Endothelial cell of umbilical vein (primary cell): ENCODE measurements around the gene INCENP. TPM values are rescaled to one million over a fixed set of nuclear protein-coding genes. Genes with fewer than 3 reads are reported as not detected.

Experiments used
- BruUV-seq: library from RNA; stranded (reverse); fragments of 400-500 nt; replicated peaks from 2 replicates; lab custom pipeline; 2021; lab: Mats Ljungman, UMichigan
- CTCF ChIA-PET: fragments of 300-600, 350-600 bp; sonication (Branson Sonifier 250); formaldehyde crosslinking; loops from one replicate; lab custom pipeline; 2021; ENCODE audit warnings: antibody characterized with exemption, inconsistent platforms; lab: Charles Lee
- POLR2A ChIA-PET: fragments of 300-600, 350-600 bp; sonication (Branson Sonifier 250); formaldehyde crosslinking; loops from one replicate; lab custom pipeline; 2021; ENCODE audit warnings: antibody characterized with exemption, inconsistent platforms; lab: Charles Lee
- DNase-seq: peaks from one replicate; pipeline ENCODE4 v3.0.0-alpha.2; 2011; ENCODE audit warnings: low read depth, low spot score
- FAIRE-seq: peaks from 2 replicates; lab custom pipeline; 2011; peaks lifted over from hg19 to GRCh38; lab: Jason Lieb, UNC
- H2AFZ ChIP-seq: 2 replicates; pipeline ENCODE4 v1.6.0; 2012; ENCODE audit warnings: low read depth, low read length, control low read depth, inconsistent platforms
- H3K27ac ChIP-seq: 2 replicates; pipeline ENCODE4 v1.5.1; 2011; ENCODE audit warnings: low read depth, mild to moderate bottlenecking, control low read depth, low read length, moderate library complexity; ENCODE audit not compliant: insufficient read depth
- H3K27me3 ChIP-seq, 2 experiments: 2 replicates each; pipeline versions ENCODE4 v1.6.0 to v1.6.1; 2011; ENCODE audit warnings: low read length in 2 of 2, mixed read lengths in 1 of 2; ENCODE audit not compliant: control insufficient read depth in 2 of 2, insufficient read depth in 2 of 2
- H3K36me3 ChIP-seq, 2 experiments: 2 replicates in 1 of 2; 3 replicates in 1 of 2; pipeline ENCODE4 v1.5.1; 2011; ENCODE audit warnings: low read length in 2 of 2, mild to moderate bottlenecking in 1 of 2, moderate library complexity in 1 of 2; ENCODE audit not compliant: control insufficient read depth in 2 of 2, insufficient read depth in 2 of 2; ENCODE audit errors: extremely low read depth in 1 of 2
- H3K4me1 ChIP-seq: 3 replicates; pipeline ENCODE4 v1.5.1; 2011; ENCODE audit warnings: mild to moderate bottlenecking, low read length; ENCODE audit not compliant: control insufficient read depth, insufficient read depth; ENCODE audit errors: extremely low read depth
- H3K4me2 ChIP-seq: 2 replicates; pipeline ENCODE4 v1.6.1; 2011; ENCODE audit warnings: low read length, control low read depth, mixed read lengths; ENCODE audit not compliant: insufficient read depth
- H3K4me3 ChIP-seq, 3 experiments: fragments of 200-600 bp in 1 of 3; sonication (generic), shearing (Covaris generic) in 1 of 3; replicated peaks in 1 of 3; 2 replicates each; pipeline ENCODE4 v1.5.1; 2011 to 2016; ENCODE audit warnings: control low read depth in 3 of 3, low read length in 3 of 3, mild to moderate bottlenecking in 2 of 3, inconsistent platforms in 1 of 3, low read depth in 1 of 3, moderate library complexity in 1 of 3; ENCODE audit not compliant: insufficient read depth in 1 of 3
- H3K79me2 ChIP-seq: 2 replicates; pipeline ENCODE4 v1.6.0; 2012; ENCODE audit warnings: low read length, inconsistent platforms; ENCODE audit not compliant: control insufficient read depth, insufficient read depth
- H3K9ac ChIP-seq: replicated peaks from 2 replicates; pipeline ENCODE3; 2011; ENCODE audit warnings: low read length, control low read depth; ENCODE audit not compliant: insufficient read depth; ENCODE audit errors: extremely low read depth
- H3K9me1 ChIP-seq: replicated peaks from 3 replicates; pipeline ENCODE4 v1.6.0; 2011; ENCODE audit warnings: mild to moderate bottlenecking, low read length; ENCODE audit not compliant: control insufficient read depth, insufficient read depth; ENCODE audit errors: extremely low read depth
- H3K9me3 ChIP-seq: replicated peaks from 2 replicates; pipeline ENCODE4 v1.5.1; 2012; ENCODE audit warnings: low read length, inconsistent platforms; ENCODE audit not compliant: control insufficient read depth, insufficient read depth
- H4K20me1 ChIP-seq: replicated peaks from 2 replicates; pipeline ENCODE3; 2011; ENCODE audit warnings: mild to moderate bottlenecking, low read length; ENCODE audit not compliant: control insufficient read depth, insufficient read depth; ENCODE audit errors: extremely low read depth
- EZH2 ChIP-seq: IDR thresholded peaks from 2 replicates; pipeline ENCODE4 v1.6.1; 2012; ENCODE audit warnings: borderline replicate concordance, low read depth, mild to moderate bottlenecking, moderate library complexity, low read length, inconsistent platforms; ENCODE audit not compliant: severe bottlenecking
- FOS ChIP-seq: IDR thresholded peaks from 2 replicates; pipeline ENCODE4 v1.6.1; 2011; ENCODE audit warnings: mild to moderate bottlenecking, low read length, moderate library complexity, borderline replicate concordance; ENCODE audit not compliant: insufficient read depth
- GATA2 ChIP-seq: IDR thresholded peaks from 2 replicates; pipeline ENCODE4 v1.7.0; 2011; ENCODE audit warnings: low read depth, mild to moderate bottlenecking, moderate library complexity, mixed read lengths, low read length; ENCODE audit not compliant: insufficient read length, insufficient read depth
- JUN ChIP-seq: IDR thresholded peaks from 2 replicates; pipeline ENCODE4 v1.6.1; 2011; ENCODE audit warnings: borderline replicate concordance, low read depth; ENCODE audit not compliant: insufficient read length, insufficient read depth
- MAX ChIP-seq: IDR thresholded peaks from 2 replicates; pipeline ENCODE4 v1.6.1; 2011; ENCODE audit not compliant: insufficient read depth, insufficient read length
- MYC ChIP-seq: IDR thresholded peaks from one replicate; pipeline ENCODE4 v1.6.1; 2011; ENCODE audit warnings: mild to moderate bottlenecking, low read depth, low read length
- POLR2A ChIP-seq: IDR thresholded peaks from 2 replicates; pipeline ENCODE4 v1.6.1; 2012; ENCODE audit warnings: low read depth, mild to moderate bottlenecking, control low read depth, low read length
- POLR2AphosphoS5 ChIP-seq: IDR thresholded peaks from 2 replicates; pipeline ENCODE4 v1.6.1; 2012; ENCODE audit warnings: low read depth, mild to moderate bottlenecking, control low read depth, low read length, moderate library complexity; ENCODE audit not compliant: insufficient read depth
- dilution Hi-C: fragments of 300-500 bp; cut with MboI; formaldehyde crosslinking; loops from one replicate; pipeline ENCODE4 v1.15.0; 2019; ENCODE audit warnings: low sequenced_read_pairs; ENCODE audit not compliant: extremely low pct_ligation_motif_present
- intact Hi-C: fragments of 100-400 bp; cut with micrococcal nuclease; formaldehyde crosslinking; loops from one replicate; pipeline ENCODE4 v1.10.0; 2022
- polyA plus RNA-seq, 4 experiments: library from polyadenylated mRNA; depleted of rRNA in 3 of 4; stranded (reverse) in 3 of 4; unstranded in 1 of 4; fragments of >200 nt; gene quantifications; 2 replicates each; pipeline versions ENCODE4 v1.2.1 to v1.2.3, GENCODE V29; 2011 to 2012; ENCODE audit warnings: missing spikeins in 1 of 4
- total RNA-seq: library from RNA; stranded (reverse); gene quantifications from 2 replicates; pipeline ENCODE4 v1.2.3, GENCODE V29; 2021
- TF ChIP-seq, protein P1 (sequence below), 2 donors: IDR thresholded peaks; 1 replicate in 1 of 2; 2 replicates in 1 of 2; pipeline ENCODE4 v1.5.1; 2011; ENCODE audit warnings: low read length in 2 of 2, mild to moderate bottlenecking in 2 of 2, moderate library complexity in 2 of 2, control low read depth in 1 of 2, inconsistent platforms in 1 of 2, low read depth in 1 of 2; ENCODE audit not compliant: insufficient read depth in 1 of 2; ENCODE audit errors: extremely low read depth in 1 of 2

INCENP gene
- total and polyA plus RNA-seq, 2 donors (not counting 3 experiments of a cell fraction or from before 2014, with no cell fraction given), result 22.9 to 86.8 TPM

DNA sequence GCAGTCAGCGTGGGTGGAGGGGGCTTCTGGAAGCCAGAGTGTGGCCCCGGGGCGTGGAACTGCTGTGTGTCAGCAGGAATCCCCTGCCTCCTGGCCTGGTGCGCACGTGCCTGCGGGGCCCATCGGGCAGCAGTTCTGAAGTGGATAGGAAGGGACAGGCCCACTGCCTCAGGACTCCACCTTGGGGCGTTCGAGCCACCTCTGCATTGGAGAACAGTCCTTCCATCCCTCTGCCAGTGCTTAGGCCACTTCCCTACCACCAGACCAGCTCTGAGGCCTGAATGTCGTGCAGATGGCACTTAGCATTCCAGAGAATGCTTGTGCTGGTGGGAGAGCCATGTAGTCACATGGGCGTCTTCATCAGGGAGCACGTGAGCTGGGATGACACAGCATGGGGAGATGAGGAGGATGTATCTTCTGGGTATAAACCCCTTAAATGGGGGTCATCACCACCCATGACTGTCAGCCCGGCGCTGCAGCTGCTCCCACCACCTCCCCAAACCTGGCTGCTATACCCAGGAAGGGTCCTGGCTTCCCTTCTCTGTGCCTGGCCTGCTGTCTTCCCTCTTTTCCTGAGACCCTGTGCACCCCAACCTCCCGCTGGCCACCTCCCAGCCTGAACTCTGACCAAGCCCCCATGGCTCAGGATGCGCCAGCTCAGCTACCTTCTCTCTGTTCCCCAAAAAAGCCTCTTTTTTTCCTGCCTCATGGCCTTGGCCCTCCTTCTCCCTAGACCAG is 9.7 kb downstream of the INCENP start:
- Histone ChIP-seq H3K9ac (no peak overlapping the region), H3K9me1 (no peaks in the 10 kb centered on the region), H3K36me3 (peaks cover 4 to 25% of the 10 kb centered on the region in 2 experiments), H3K4me3 (no peak overlapping the region), H3K27ac (no peak overlapping the region), H3K27me3 (no peaks in the 10 kb centered on the region), H3K4me2 (no peak overlapping the region), H3K9me3 (no peaks in the 10 kb centered on the region), H3K4me1 (no peaks in the 10 kb centered on the region), H4K20me1 (no peaks in the 10 kb centered on the region), H2AFZ (no peak overlapping the region), H3K79me2 (peaks cover 93% of the 10 kb centered on the region)
- FAIRE-seq (no peak), DNase-seq (no peak)
- intact Hi-C loops, result no loop called here
- no TSS peak for BruUV-seq
- dilution Hi-C loops, result no loop called here
- TF ChIP-seq MYC, result no peak
- POLR2A ChIA-PET, result no interaction called here
- CTCF ChIA-PET, result interaction anchor here (1.6 to 1.9 kb wide), 3 partner anchors 9 to 25 kb away, joined by 5 to 7 read pairs (median 5); partner anchors contain the start of gene INCENP

DNA sequence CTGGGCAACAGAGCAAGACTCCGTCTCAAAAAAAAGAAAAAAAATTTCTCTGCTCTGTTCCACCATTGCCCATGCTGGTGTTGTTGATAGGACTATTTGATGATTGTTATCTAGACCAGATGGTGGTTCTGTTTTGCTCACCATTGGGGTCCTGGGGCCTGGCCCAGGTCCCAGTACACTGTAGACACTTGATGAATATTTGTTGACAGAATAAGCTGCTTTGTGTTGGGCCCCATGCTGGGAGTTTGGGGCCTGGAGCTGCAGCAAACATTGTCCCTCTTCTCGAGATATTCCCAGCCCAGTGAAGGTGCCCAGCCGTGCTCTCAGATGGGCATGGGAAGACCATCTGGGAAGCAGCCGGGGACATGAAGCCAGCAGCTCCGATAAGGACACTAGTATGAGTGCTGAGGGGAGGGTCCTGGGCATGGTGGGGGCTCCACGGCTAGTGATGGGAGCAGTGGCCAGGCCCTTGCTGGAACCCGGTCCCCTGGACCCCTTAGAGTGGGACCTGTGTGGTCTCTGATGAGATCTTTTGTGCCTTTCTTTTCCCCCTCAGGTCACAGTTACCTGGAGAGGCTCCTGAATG is 13.6 kb downstream of the INCENP start:
- Histone ChIP-seq H3K36me3 (peaks cover 23% of the 10 kb centered on the region in 2 experiments), H3K9ac (no peak overlapping the region)

More for the DNA sequence above, 13.6 kb downstream of the INCENP start:
- no peak for FAIRE-seq
- dilution Hi-C loops (no loop called here), intact Hi-C loops (no loop called here)
- no peaks in the 10 kb centered on the region for H4K20me1 ChIP-seq
- no peaks in the 10 kb centered on the region for H3K9me1 ChIP-seq
- H3K4me1 ChIP-seq, result no peaks in the 10 kb centered on the region
- TF ChIP-seq JUN (no peak), MYC (no peak), POLR2A (no peak), FOS (no peak), EZH2 (no peak), GATA2 (no peak), POLR2AphosphoS5 (no peak), MAX (no peak)
- TF ChIP-seq, protein P1, sequence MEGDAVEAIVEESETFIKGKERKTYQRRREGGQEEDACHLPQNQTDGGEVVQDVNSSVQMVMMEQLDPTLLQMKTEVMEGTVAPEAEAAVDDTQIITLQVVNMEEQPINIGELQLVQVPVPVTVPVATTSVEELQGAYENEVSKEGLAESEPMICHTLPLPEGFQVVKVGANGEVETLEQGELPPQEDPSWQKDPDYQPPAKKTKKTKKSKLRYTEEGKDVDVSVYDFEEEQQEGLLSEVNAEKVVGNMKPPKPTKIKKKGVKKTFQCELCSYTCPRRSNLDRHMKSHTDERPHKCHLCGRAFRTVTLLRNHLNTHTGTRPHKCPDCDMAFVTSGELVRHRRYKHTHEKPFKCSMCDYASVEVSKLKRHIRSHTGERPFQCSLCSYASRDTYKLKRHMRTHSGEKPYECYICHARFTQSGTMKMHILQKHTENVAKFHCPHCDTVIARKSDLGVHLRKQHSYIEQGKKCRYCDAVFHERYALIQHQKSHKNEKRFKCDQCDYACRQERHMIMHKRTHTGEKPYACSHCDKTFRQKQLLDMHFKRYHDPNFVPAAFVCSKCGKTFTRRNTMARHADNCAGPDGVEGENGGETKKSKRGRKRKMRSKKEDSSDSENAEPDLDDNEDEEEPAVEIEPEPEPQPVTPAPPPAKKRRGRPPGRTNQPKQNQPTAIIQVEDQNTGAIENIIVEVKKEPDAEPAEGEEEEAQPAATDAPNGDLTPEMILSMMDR (IDR thresholded peaks at IDR 0.05; ENCODE audit: extremely low read depth in 1 of 2, insufficient read depth in 1 of 2, low read depth in 1 of 2, low read length in 2 of 2), result no peak
- no peaks in the 10 kb centered on the region for H3K9me3 ChIP-seq
- H3K27me3 ChIP-seq, result no peaks in the 10 kb centered on the region
- ChIA-PET CTCF (interaction anchor here (1.6 kb wide), 1 partner anchor 10 kb away, joined by 3 read pairs; no protein-coding TSS in a partner anchor), POLR2A (no interaction called here)
- no peak overlapping the region for H3K27ac ChIP-seq
- DNase-seq, result no peak
- no peak overlapping the region for H3K4me2 ChIP-seq
- no TSS peak for BruUV-seq
- H3K79me2 ChIP-seq, result peaks cover 54% of the 10 kb centered on the region
- no peak overlapping the region for H3K4me3 ChIP-seq
- no peak overlapping the region for H2AFZ ChIP-seq
